H1 (cell line): ENCODE data around the gene LRG1. TPM values are rescaled to one million over a fixed set of nuclear protein-coding genes. Genes with fewer than 3 reads are reported as not detected.

ENCODE experiments used
- BCL11A ChIP-seq, 2 experiments: IDR thresholded peaks; one replicate each; pipeline ENCODE4 v1.6.1; 2011; ENCODE audit warnings: low read depth in 2 of 2, low read length in 2 of 2, mild to moderate bottlenecking in 2 of 2
- CBX5 ChIP-seq: fragments of 300-800, 300-1000 bp; sonication (generic); IDR thresholded peaks from 2 replicates; pipeline ENCODE4 v1.7.1; 2016; ENCODE audit warnings: antibody characterized with exemption, low read length, low read depth
- CBX8 ChIP-seq: fragments of 300-800, 300-1000 bp; sonication (generic); IDR thresholded peaks from 2 replicates; pipeline ENCODE4 v1.7.1; 2016; ENCODE audit warnings: low read depth, low read length, borderline replicate concordance
- CEBPB ChIP-seq: IDR thresholded peaks from 2 replicates; pipeline ENCODE4 v1.6.1; 2012; ENCODE audit warnings: low read depth, low read length
- CREB1 ChIP-seq: IDR thresholded peaks from 2 replicates; pipeline ENCODE4 v1.6.1; 2012; ENCODE audit warnings: inconsistent platforms
- RAD21 ChIP-seq, 2 experiments: IDR thresholded peaks in 1 of 2; conservative IDR thresholded peaks in 1 of 2; 2 replicates each; pipeline ENCODE4 v1.6.1; 2011; ENCODE audit warnings: low read depth in 2 of 2, low read length in 2 of 2, improper control_type of control experiment in 1 of 2, inconsistent platforms in 1 of 2, mild to moderate bottlenecking in 1 of 2, moderate library complexity in 1 of 2
- SP2 ChIP-seq: IDR thresholded peaks from 2 replicates; pipeline ENCODE4 v1.6.1; 2012; ENCODE audit warnings: mild to moderate bottlenecking, low read length, inconsistent platforms
- polyA plus RNA-seq, 7 experiments: library from polyadenylated mRNA; depleted of rRNA in 3 of 7; stranded (reverse) in 5 of 7; unstranded in 2 of 7; fragments of >200 nt in 5 of 7; fragments of 200-250 nt in 2 of 7; gene quantifications; 1 replicate in 5 of 7; 2 replicates in 1 of 7; 4 replicates in 1 of 7; pipeline versions ENCODE4 v1.2.1 to v1.2.3, GENCODE V29; 2011 to 2013; ENCODE audit warnings: missing spikeins in 2 of 7, mixed read lengths in 2 of 7
- total RNA-seq: library from RNA; stranded (reverse); fragmentation: NEBNext Ultra II Directional; extraction: Animal tissue kit (Norgen Biotek cat#: 25700); gene quantifications from 2 replicates; pipeline ENCODE4 v1.2.1, GENCODE V29; 2021
- TF ChIP-seq, protein P1 (sequence below), 3 experiments: IDR thresholded peaks; 1 replicate in 2 of 3; 2 replicates in 1 of 3; pipeline versions ENCODE4 v1.5.1 to v1.6.1; 2011; ENCODE audit warnings: low read length in 3 of 3, mild to moderate bottlenecking in 3 of 3, inconsistent platforms in 2 of 3, low read depth in 1 of 3, moderate library complexity in 1 of 3; ENCODE audit not compliant: insufficient read depth in 1 of 3; ENCODE audit errors: control extremely low read depth in 1 of 3

The LRG1 gene
- total and polyA plus RNA-seq, 2 of the 8 experiments (the other 6 are each of a cell fraction or from before 2014, with no cell fraction given) = 0.48 to 0.79 TPM

DNA sequence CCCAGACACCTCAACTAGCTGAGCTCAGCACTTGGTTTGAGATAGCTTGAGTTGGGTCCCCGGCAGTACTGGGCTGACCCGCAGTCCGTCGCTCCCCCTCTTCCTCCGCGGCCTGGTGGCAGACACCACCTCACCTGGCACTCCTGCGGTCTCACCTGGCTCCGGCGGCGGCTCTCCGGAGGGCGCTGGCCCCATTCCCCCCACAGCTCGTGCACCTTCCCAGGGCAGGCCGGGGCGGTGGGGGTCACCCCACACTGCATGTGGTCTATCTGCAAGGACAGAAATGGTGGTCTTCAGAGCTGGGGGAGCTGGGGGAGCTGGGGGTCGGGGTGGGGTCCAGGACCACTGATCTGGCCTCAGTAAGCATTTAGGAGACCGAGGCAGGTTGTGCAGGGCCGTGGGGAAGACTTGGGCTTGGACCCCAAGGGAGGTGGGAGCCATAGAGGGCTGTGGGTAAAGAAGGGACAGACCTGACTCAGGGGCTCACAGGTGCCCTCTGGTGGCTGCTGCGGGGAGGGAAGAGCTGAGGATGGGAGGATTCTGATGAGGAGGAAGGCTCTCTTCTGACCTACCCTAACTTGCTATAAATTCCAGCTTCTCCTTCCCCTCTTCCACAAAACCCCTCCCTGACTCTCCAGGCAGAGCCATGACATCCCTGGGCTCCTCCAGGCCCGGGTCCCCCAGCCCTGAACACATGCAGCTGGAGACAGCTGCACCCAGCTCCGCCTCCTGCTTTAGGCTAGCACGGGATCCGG, 14.9 kb downstream of the LRG1 start (continued):
- TF ChIP-seq CBX5 (no peak), CEBPB (no peak), BCL11A (IDR thresholded peaks at IDR 0.05; ENCODE audit: low read depth in 2 of 2, low read length in 2 of 2) (no peak), CREB1 (0 out of 2 replicates have a peak, but pooled peaks have one; percentile 6), SP2 (peak; percentile 20; the same call in 1 of the 2 replicates), RAD21 (IDR thresholded peaks at IDR 0.05 in 1 of 2, conservative IDR thresholded peaks at IDR 0.05 in 1 of 2; ENCODE audit: low read depth in 2 of 2, low read length in 2 of 2) (peak; percentile 34 to 45), CBX8 (no peak)
- TF ChIP-seq, protein P1, sequence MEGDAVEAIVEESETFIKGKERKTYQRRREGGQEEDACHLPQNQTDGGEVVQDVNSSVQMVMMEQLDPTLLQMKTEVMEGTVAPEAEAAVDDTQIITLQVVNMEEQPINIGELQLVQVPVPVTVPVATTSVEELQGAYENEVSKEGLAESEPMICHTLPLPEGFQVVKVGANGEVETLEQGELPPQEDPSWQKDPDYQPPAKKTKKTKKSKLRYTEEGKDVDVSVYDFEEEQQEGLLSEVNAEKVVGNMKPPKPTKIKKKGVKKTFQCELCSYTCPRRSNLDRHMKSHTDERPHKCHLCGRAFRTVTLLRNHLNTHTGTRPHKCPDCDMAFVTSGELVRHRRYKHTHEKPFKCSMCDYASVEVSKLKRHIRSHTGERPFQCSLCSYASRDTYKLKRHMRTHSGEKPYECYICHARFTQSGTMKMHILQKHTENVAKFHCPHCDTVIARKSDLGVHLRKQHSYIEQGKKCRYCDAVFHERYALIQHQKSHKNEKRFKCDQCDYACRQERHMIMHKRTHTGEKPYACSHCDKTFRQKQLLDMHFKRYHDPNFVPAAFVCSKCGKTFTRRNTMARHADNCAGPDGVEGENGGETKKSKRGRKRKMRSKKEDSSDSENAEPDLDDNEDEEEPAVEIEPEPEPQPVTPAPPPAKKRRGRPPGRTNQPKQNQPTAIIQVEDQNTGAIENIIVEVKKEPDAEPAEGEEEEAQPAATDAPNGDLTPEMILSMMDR (IDR thresholded peaks at IDR 0.05; ENCODE audit: control extremely low read depth in 1 of 3, insufficient read depth in 1 of 3, low read depth in 1 of 3, low read length in 3 of 3) = peak; percentile 74 to 98 (median 95)
